Peyer's patch (tissue), 4 donors: Measurements from ENCODE around the gene ASF1B. TPM values are rescaled to one million over a fixed set of nuclear protein-coding genes. Genes with fewer than 3 reads are reported as not detected.

ENCODE experiments used
- DNase-seq, 3 donors: peaks; one replicate each; pipeline ENCODE4 v3.0.0-alpha.2; 2017 to 2019
- H3K27ac ChIP-seq, 4 donors: fragments of 200-600 bp; sonication (generic); one replicate each; pipeline ENCODE4 v1.5.1; 2016 to 2019
- H3K27me3 ChIP-seq, 2 donors: fragments of 200-600 bp; sonication (generic); one replicate each; pipeline ENCODE4 v1.5.1; 2019
- H3K36me3 ChIP-seq, 3 donors: fragments of 200-600 bp; sonication (generic); one replicate each; pipeline ENCODE4 v1.5.1; 2016 to 2019
- H3K4me1 ChIP-seq, 4 donors: fragments of 200-600 bp; sonication (generic); one replicate each; pipeline ENCODE4 v1.5.1; 2016 to 2019
- H3K4me3 ChIP-seq, 4 donors: fragments of 200-600 bp; sonication (generic); 1 replicate in 3 of 4; 2 replicates in 1 of 4; pipeline ENCODE4 v1.5.1; 2016 to 2019; ENCODE audit warnings: mild to moderate bottlenecking in 1 of 4
- H3K9me3 ChIP-seq, 4 donors: fragments of 200-600 bp; sonication (generic); one replicate each; pipeline ENCODE4 v1.5.1; 2016 to 2019; ENCODE audit warnings: mild to moderate bottlenecking in 1 of 4
- CTCF ChIP-seq, 6 experiments: fragments of 450-650 bp in 4 of 6; fragments of 200-600 bp in 2 of 6; sonication (generic) in 1 of 6; IDR thresholded peaks; one replicate each; pipeline ENCODE4 v1.5.1; 2017 to 2019; ENCODE audit warnings: antibody characterized with exemption in 6 of 6, mild to moderate bottlenecking in 3 of 6, moderate library complexity in 1 of 6
- POLR2A ChIP-seq, 2 donors: fragments of 450-650 bp; IDR thresholded peaks; one replicate each; pipeline ENCODE4 v1.5.1; 2017; ENCODE audit warnings: antibody characterized with exemption in 2 of 2, mild to moderate bottlenecking in 2 of 2, moderate library complexity in 2 of 2
- total RNA-seq, 4 donors: library from RNA; depleted of rRNA; stranded (reverse); fragments of >200 nt; gene quantifications; one replicate each; pipeline ENCODE4 v1.1.0, GENCODE V29; 2016

ASF1B gene
- total RNA-seq, 4 donors from 2014 or later, result 2.3 to 12.4 (median 5.5) TPM

- peak in 2 of 3 donors; percentile 56 to 57 for DNase-seq
- peaks cover 4 to 62% (median 14%) of the 10 kb centered on the region in 4 donors for H3K4me1 ChIP-seq
- no peaks in the 10 kb centered on the region for H3K36me3 ChIP-seq
- TF ChIP-seq POLR2A (IDR thresholded peaks at IDR 0.05) (no peak), CTCF (IDR thresholded peaks at IDR 0.05) (no peak)
- H3K9me3 ChIP-seq, result no peaks in the 10 kb centered on the region
- no peaks in the 10 kb centered on the region for H3K27me3 ChIP-seq
- H3K4me3 ChIP-seq, result peak overlapping the region; percentile 61 to 99 (median 78)
- H3K27ac ChIP-seq, result peak overlapping the region; percentile 34 to 100 (median 91)
Measured at GRCh38 chr19:14116918-14117578, 19.3 kb downstream of the ASF1B start.

- no peaks in the 10 kb centered on the region for H3K9me3 ChIP-seq
- H3K27me3 ChIP-seq, result no peaks in the 10 kb centered on the region
- peaks cover 4 to 64% (median 14%) of the 10 kb centered on the region in 4 donors for H3K4me1 ChIP-seq
- TF ChIP-seq CTCF (IDR thresholded peaks at IDR 0.05), result no peak
- TF ChIP-seq POLR2A (IDR thresholded peaks at IDR 0.05), result no peak
- no peaks in the 10 kb centered on the region for H3K36me3 ChIP-seq
- DNase-seq, result no peak
- peak overlapping the region in 3 of 4 donors; percentile 83 to 100 (median 99) for H3K27ac ChIP-seq
- H3K4me3 ChIP-seq, result peak overlapping the region; percentile 61 to 99 (median 78)
Measured at GRCh38 chr19:14116525-14116917, 19.9 kb downstream of the ASF1B start.

- Histone ChIP-seq H3K4me3 (no peak overlapping the region), H3K36me3 (no peaks in the 10 kb centered on the region), H3K9me3 (no peaks in the 10 kb centered on the region), H3K27me3 (no peaks in the 10 kb centered on the region), H3K4me1 (peaks cover 4 to 64% (median 14%) of the 10 kb centered on the region in 4 donors), H3K27ac (no peak overlapping the region)
- no peak for DNase-seq
- no peak for TF ChIP-seq CTCF (IDR thresholded peaks at IDR 0.05)
Measured at GRCh38 chr19:14115756-14116155, 20.6 kb downstream of the ASF1B start.

GRCh38 chr19:14114854-14115253 lies 21.5 kb downstream of the ASF1B start:
- Histone ChIP-seq H3K4me1 (peaks cover 4 to 62% (median 14%) of the 10 kb centered on the region in 4 donors), H3K9me3 (no peaks in the 10 kb centered on the region), H3K36me3 (no peaks in the 10 kb centered on the region), H3K27me3 (no peaks in the 10 kb centered on the region), H3K4me3 (no peak overlapping the region), H3K27ac (peak overlapping the region in 1 of 4 donors; percentile 4)
- peak; percentile 25 to 53 (median 48) for TF ChIP-seq CTCF (IDR thresholded peaks at IDR 0.05)
- no peak for TF ChIP-seq POLR2A (IDR thresholded peaks at IDR 0.05)
- DNase-seq, result peak; percentile 46 to 78 (median 69)

- TF ChIP-seq CTCF (IDR thresholded peaks at IDR 0.05) (no peak), POLR2A (IDR thresholded peaks at IDR 0.05) (no peak)
- no peaks in the 10 kb centered on the region for H3K36me3 ChIP-seq
- H3K9me3 ChIP-seq, result no peaks in the 10 kb centered on the region
- peaks cover 4 to 58% (median 14%) of the 10 kb centered on the region in 4 donors for H3K4me1 ChIP-seq
- no peak for DNase-seq
- H3K4me3 ChIP-seq, result no peak overlapping the region
- no peaks in the 10 kb centered on the region for H3K27me3 ChIP-seq
- H3K27ac ChIP-seq, result peak overlapping the region in 1 of 4 donors; percentile 4
Measured at GRCh38 chr19:14114439-14114838, 21.9 kb downstream of the ASF1B start.
